Brain microvascular endothelial cell (primary cell): ENCODE data around the gene FAH.

Source experiments
- DNase-seq: peaks from one replicate; pipeline ENCODE4 v3.0.0-alpha.2; 2020
- H3K27ac ChIP-seq: fragments of 250-450 bp; sonication (Bioruptor Pico); 2 replicates; pipeline ENCODE4 v1.5.1; 2020; ENCODE audit warnings: mild to moderate bottlenecking, moderate library complexity
- H3K27me3 ChIP-seq: fragments of 250-450 bp; sonication (Bioruptor Pico); replicated peaks from 2 replicates; pipeline ENCODE4 v1.5.1; 2020; ENCODE audit warnings: mild to moderate bottlenecking
- H3K36me3 ChIP-seq: fragments of 250-450 bp; sonication (Bioruptor Pico); replicated peaks from 2 replicates; pipeline ENCODE4 v1.5.1; 2020; ENCODE audit warnings: mild to moderate bottlenecking
- H3K4me3 ChIP-seq: 2 replicates; pipeline ENCODE4 v1.5.1; 2011; ENCODE audit warnings: low read depth, mild to moderate bottlenecking, control low read depth, low read length, moderate library complexity
- in situ Hi-C: cut with HindIII; loops from 2 replicates; pipeline ENCODE4 v1.10.0; 2017; ENCODE audit warnings: low sequenced_read_pairs, low pct_ligation_motif_present
- TF ChIP-seq, protein P1 (sequence below): IDR thresholded peaks from 2 replicates; pipeline ENCODE4 v1.5.1; 2011; ENCODE audit warnings: low read depth, mild to moderate bottlenecking, moderate library complexity, low read length, control low read depth, inconsistent platforms; ENCODE audit errors: missing control alignments

Gene FAH

GRCh38 chr15:80207887-80208286, 55.1 kb downstream of the FAH start:
- H3K4me3 ChIP-seq = no peak overlapping the region
- TF ChIP-seq, protein P1, sequence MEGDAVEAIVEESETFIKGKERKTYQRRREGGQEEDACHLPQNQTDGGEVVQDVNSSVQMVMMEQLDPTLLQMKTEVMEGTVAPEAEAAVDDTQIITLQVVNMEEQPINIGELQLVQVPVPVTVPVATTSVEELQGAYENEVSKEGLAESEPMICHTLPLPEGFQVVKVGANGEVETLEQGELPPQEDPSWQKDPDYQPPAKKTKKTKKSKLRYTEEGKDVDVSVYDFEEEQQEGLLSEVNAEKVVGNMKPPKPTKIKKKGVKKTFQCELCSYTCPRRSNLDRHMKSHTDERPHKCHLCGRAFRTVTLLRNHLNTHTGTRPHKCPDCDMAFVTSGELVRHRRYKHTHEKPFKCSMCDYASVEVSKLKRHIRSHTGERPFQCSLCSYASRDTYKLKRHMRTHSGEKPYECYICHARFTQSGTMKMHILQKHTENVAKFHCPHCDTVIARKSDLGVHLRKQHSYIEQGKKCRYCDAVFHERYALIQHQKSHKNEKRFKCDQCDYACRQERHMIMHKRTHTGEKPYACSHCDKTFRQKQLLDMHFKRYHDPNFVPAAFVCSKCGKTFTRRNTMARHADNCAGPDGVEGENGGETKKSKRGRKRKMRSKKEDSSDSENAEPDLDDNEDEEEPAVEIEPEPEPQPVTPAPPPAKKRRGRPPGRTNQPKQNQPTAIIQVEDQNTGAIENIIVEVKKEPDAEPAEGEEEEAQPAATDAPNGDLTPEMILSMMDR = no peak
- DNase-seq = no peak
- no peak overlapping the region for H3K27ac ChIP-seq
- in situ Hi-C loops = no loop called here
- H3K36me3 ChIP-seq = no peaks in the 10 kb centered on the region
- no peaks in the 10 kb centered on the region for H3K27me3 ChIP-seq

DNA sequence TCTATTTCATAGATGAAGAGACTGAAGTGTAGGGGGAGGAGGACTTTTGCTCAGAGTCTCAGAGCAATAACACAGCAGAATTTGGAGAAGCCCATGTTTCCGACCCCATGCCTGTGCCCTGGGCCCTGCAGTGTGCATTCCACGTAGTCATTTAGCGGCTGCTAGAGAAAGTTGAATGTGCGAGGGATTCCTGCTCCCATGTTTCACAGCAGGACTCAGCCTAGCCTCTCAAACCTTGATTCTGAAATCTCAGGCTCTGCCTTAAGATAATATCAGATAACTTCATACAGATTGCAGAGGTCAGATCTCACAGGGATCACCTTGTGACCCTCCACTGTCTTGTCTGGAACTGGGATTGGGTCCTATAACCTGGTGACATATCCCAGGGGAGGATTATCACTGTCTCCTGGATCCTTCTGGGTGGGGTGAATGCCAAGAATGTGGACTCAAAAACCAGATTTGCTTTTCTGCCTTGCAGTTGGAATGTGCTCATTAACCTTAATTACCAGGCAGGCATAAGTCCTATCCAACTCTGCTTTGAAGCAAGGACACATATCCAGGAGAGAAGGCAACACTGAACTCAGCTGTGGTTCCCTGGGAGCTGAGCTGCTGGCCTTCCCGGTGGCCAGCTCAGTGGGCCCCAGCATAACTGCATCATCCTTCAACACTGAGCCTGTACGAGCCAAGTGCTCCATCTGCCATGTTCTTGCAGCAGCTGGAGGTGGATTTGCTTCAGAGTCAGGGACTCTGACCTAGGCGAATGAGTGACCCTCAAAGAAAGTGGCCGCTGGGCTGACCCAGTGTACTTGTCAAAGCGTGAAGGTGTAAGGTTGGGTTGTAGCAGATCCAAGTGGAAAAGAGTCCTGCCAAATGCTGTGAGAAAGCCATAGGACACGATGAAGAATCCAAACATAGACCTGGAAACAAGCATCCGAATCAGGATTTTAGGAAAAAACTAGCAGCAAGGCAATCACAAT, 56.2 kb downstream of the FAH start:
- in situ Hi-C loops = no loop called here
- TF ChIP-seq, protein P1 = no peak

GRCh38 chr15:80210611-80211573, 58.1 kb downstream of the FAH start:
- Histone ChIP-seq H3K4me3 (no peak overlapping the region), H3K36me3 (no peaks in the 10 kb centered on the region), H3K27me3 (no peaks in the 10 kb centered on the region), H3K27ac (no peak overlapping the region)
- no peak for DNase-seq
- TF ChIP-seq, protein P1 = no peak
- in situ Hi-C loops = no loop called here

More for the DNA sequence above, 56.2 kb downstream of the FAH start:
- DNase-seq = no peak
- Histone ChIP-seq H3K27ac (no peak overlapping the region), H3K27me3 (no peaks in the 10 kb centered on the region), H3K36me3 (no peaks in the 10 kb centered on the region), H3K4me3 (no peak overlapping the region)

GRCh38 chr15:80211976-80212375, 59.2 kb downstream of the FAH start:
- DNase-seq = no peak
- H3K36me3 ChIP-seq = no peaks in the 10 kb centered on the region
- no peak overlapping the region for H3K4me3 ChIP-seq
- H3K27ac ChIP-seq = no peak overlapping the region
- no peaks in the 10 kb centered on the region for H3K27me3 ChIP-seq
- in situ Hi-C loops = no loop called here
- TF ChIP-seq, protein P1 = no peak

DNA sequence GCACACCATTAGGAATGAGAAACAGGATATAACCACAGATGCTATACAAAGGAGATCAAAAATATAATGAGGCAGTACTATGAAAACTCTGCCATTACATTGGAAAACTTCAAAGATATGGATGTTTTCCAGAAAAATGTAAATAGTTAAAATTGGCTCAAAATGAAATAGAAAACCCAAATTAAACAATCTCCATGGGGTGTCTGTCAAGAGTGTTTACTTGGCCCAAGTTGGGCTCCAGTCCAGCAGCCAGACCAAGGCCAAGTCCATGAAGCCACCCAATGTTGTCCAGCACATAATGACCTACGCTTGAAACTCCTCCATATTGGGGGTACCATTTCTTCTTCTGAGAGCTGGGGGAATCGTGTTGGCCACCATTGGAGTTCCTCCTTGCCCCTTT, 62.1 kb downstream of the FAH start:
- H3K4me3 ChIP-seq = no peak overlapping the region
- no peaks in the 10 kb centered on the region for H3K36me3 ChIP-seq
- in situ Hi-C loops = no loop called here
- DNase-seq = no peak
- TF ChIP-seq, protein P1 = no peak
- H3K27me3 ChIP-seq = no peaks in the 10 kb centered on the region
- no peak overlapping the region for H3K27ac ChIP-seq
